ENCODE data around the gene UBE2N. TPM values are rescaled to one million over a fixed set of nuclear protein-coding genes. Genes with fewer than 3 reads are reported as not detected.

Gene UBE2N
- total RNA-seq, 1 experiment from 2014 or later, result 124 TPM

DNA sequence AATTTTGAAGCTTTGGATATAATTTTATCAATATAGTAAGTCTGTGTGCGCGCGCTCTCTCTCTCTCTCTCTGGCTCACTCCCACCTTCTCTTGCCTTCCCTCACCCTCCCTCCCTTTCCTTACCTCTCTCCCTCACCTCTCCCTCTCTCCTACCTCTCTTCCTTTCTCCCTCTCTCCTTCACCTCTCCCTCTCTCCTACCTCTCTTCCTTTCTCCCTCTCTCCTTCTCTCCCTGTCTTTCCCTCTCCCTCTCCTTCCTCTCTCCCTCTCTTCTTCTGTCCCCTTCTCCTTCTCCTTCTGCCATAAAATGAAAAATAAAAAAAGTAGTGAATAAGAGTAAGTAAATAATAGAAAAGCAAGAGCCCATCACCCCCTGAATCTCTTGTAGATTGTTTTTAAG lies 73.0 kb downstream of the UBE2N start:
- H2AFZ ChIP-seq (ENCODE audit: low read length), result no peak overlapping the region
- no peaks in the 10 kb centered on the region for H3K9me2 ChIP-seq (replicated peaks; ENCODE audit: insufficient read depth, low read length)
- no peaks in the 10 kb centered on the region for H4K20me1 ChIP-seq (ENCODE audit: insufficient read depth, low read depth, low read length)
- H3K9ac ChIP-seq (ENCODE audit: low read length), result no peak overlapping the region
- no peaks in the 10 kb centered on the region for H3K79me2 ChIP-seq (ENCODE audit: low read length)
- no peaks in the 10 kb centered on the region for H3K36me3 ChIP-seq (ENCODE audit: insufficient read depth, low read length)
- no peak overlapping the region for H3K4me3 ChIP-seq (ENCODE audit: low read length)
- DNase-seq, result no peak
- H3K9me3 ChIP-seq (ENCODE audit: low read length), result no peaks in the 10 kb centered on the region
- no peak overlapping the region for H3K4me2 ChIP-seq (ENCODE audit: low read depth, low read length, poor library complexity, severe bottlenecking)
- no peaks in the 10 kb centered on the region for H3K4me1 ChIP-seq (ENCODE audit: low read length)
- no peak overlapping the region for H3K27ac ChIP-seq (ENCODE audit: low read length)
- H3K27me3 ChIP-seq (ENCODE audit: low read length), result no peaks in the 10 kb centered on the region

DNA sequence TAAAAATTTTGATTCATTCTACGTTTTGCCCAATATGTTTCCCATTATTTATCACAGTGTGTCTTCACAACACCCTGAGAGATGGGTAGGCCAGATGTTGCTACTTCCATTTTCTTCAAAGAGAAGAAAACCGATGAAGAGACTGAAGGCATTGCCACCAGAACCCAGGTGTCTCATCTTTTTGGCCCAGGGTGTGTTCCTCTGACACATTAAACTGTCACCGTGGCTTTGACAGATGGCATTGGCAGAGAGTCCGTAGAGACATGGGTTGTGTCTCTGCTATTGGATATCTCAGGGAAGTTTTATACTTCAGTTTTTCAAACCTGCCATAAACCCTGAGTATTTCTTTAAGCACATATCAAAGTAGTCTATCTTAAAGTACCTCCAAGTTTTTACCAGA lies 75.3 kb downstream of the UBE2N start:
- Histone ChIP-seq H3K9me3 (ENCODE audit: low read length) (no peaks in the 10 kb centered on the region), H3K27me3 (ENCODE audit: low read length) (no peaks in the 10 kb centered on the region), H3K27ac (ENCODE audit: low read length) (no peak overlapping the region), H3K4me3 (ENCODE audit: low read length) (no peak overlapping the region), H3K9ac (ENCODE audit: low read length) (no peak overlapping the region), H2AFZ (ENCODE audit: low read length) (no peak overlapping the region), H3K36me3 (ENCODE audit: insufficient read depth, low read length) (no peaks in the 10 kb centered on the region), H3K4me1 (ENCODE audit: low read length) (no peaks in the 10 kb centered on the region), H4K20me1 (ENCODE audit: insufficient read depth, low read depth, low read length) (no peaks in the 10 kb centered on the region), H3K9me2 (replicated peaks; ENCODE audit: insufficient read depth, low read length) (no peaks in the 10 kb centered on the region), H3K4me2 (ENCODE audit: low read depth, low read length, poor library complexity, severe bottlenecking) (no peak overlapping the region), H3K79me2 (ENCODE audit: low read length) (no peaks in the 10 kb centered on the region)
- DNase-seq, result no peak

- Histone ChIP-seq H3K9ac (ENCODE audit: low read length) (no peak overlapping the region), H3K4me3 (ENCODE audit: low read length) (no peak overlapping the region), H3K79me2 (ENCODE audit: low read length) (no peaks in the 10 kb centered on the region), H3K9me2 (replicated peaks; ENCODE audit: insufficient read depth, low read length) (no peaks in the 10 kb centered on the region), H3K4me2 (ENCODE audit: low read depth, low read length, poor library complexity, severe bottlenecking) (no peak overlapping the region), H3K36me3 (ENCODE audit: insufficient read depth, low read length) (no peaks in the 10 kb centered on the region), H3K9me3 (ENCODE audit: low read length) (no peaks in the 10 kb centered on the region), H4K20me1 (ENCODE audit: insufficient read depth, low read depth, low read length) (no peaks in the 10 kb centered on the region), H2AFZ (ENCODE audit: low read length) (no peak overlapping the region), H3K4me1 (ENCODE audit: low read length) (no peaks in the 10 kb centered on the region), H3K27ac (ENCODE audit: low read length) (no peak overlapping the region), H3K27me3 (ENCODE audit: low read length) (no peaks in the 10 kb centered on the region)
- DNase-seq, result no peak
These were observed 75.9 kb downstream of the UBE2N start for GRCh38 chr12:93365616-93366405.

DNA sequence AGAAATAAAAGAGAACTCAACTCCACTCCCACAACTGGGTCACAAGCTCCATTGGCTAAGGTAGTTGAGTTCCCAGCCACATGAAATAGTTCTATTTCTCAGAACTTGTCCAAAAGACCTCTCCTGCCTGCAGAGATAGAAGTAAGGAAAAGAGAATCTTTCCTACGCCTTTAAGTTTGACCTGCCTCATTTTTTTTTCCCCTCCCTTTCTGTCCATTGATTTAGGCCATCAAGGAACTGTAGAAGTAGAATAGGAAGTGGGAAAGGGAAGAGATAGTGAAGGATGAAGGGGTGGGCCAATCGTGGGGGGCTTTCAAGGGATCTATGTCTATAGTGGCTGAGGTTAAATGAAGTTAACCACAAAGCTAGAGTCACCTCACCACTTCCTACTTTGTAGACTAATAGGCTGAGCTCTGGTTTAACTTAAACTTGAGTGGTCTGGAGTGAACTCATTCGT lies 77.9 kb downstream of the UBE2N start:
- DNase-seq, result no peak
- H3K4me2 ChIP-seq (ENCODE audit: low read depth, low read length, poor library complexity, severe bottlenecking), result no peak overlapping the region

GRCh38 chr12:93361151-93361919 lies 80.4 kb downstream of the UBE2N start:
- no peaks in the 10 kb centered on the region for H3K9me3 ChIP-seq (ENCODE audit: low read length)
- H2AFZ ChIP-seq (ENCODE audit: low read length), result no peak overlapping the region
- H3K27ac ChIP-seq (ENCODE audit: low read length), result no peak overlapping the region
- no peaks in the 10 kb centered on the region for H4K20me1 ChIP-seq (ENCODE audit: insufficient read depth, low read depth, low read length)
- no peaks in the 10 kb centered on the region for H3K4me1 ChIP-seq (ENCODE audit: low read length)
- H3K36me3 ChIP-seq (ENCODE audit: insufficient read depth, low read length), result no peaks in the 10 kb centered on the region
- DNase-seq, result no peak
- no peaks in the 10 kb centered on the region for H3K9me2 ChIP-seq (replicated peaks; ENCODE audit: insufficient read depth, low read length)
- no peaks in the 10 kb centered on the region for H3K79me2 ChIP-seq (ENCODE audit: low read length)
- no peak overlapping the region for H3K9ac ChIP-seq (ENCODE audit: low read length)
- H3K4me3 ChIP-seq (ENCODE audit: low read length), result no peak overlapping the region
- H3K27me3 ChIP-seq (ENCODE audit: low read length), result no peaks in the 10 kb centered on the region
- H3K4me2 ChIP-seq (ENCODE audit: low read depth, low read length, poor library complexity, severe bottlenecking), result no peak overlapping the region

More for the DNA sequence above, 77.9 kb downstream of the UBE2N start:
- no peaks in the 10 kb centered on the region for H4K20me1 ChIP-seq (ENCODE audit: insufficient read depth, low read depth, low read length)
- no peaks in the 10 kb centered on the region for H3K4me1 ChIP-seq (ENCODE audit: low read length)
- H3K9me3 ChIP-seq (ENCODE audit: low read length), result no peaks in the 10 kb centered on the region
- H3K4me3 ChIP-seq (ENCODE audit: low read length), result no peak overlapping the region
- no peak overlapping the region for H3K9ac ChIP-seq (ENCODE audit: low read length)
- H3K27ac ChIP-seq (ENCODE audit: low read length), result no peak overlapping the region
- H2AFZ ChIP-seq (ENCODE audit: low read length), result no peak overlapping the region
- H3K79me2 ChIP-seq (ENCODE audit: low read length), result no peaks in the 10 kb centered on the region
- H3K27me3 ChIP-seq (ENCODE audit: low read length), result no peaks in the 10 kb centered on the region
- H3K36me3 ChIP-seq (ENCODE audit: insufficient read depth, low read length), result no peaks in the 10 kb centered on the region
- no peaks in the 10 kb centered on the region for H3K9me2 ChIP-seq (replicated peaks; ENCODE audit: insufficient read depth, low read length)

GRCh38 chr12:93360688-93361087 lies 81.1 kb downstream of the UBE2N start:
- no peak overlapping the region for H2AFZ ChIP-seq (ENCODE audit: low read length)
- H3K9me2 ChIP-seq (replicated peaks; ENCODE audit: insufficient read depth, low read length), result no peaks in the 10 kb centered on the region
- H3K36me3 ChIP-seq (ENCODE audit: insufficient read depth, low read length), result no peaks in the 10 kb centered on the region
- H3K9ac ChIP-seq (ENCODE audit: low read length), result no peak overlapping the region
- H3K4me3 ChIP-seq (ENCODE audit: low read length), result no peak overlapping the region
- no peak overlapping the region for H3K27ac ChIP-seq (ENCODE audit: low read length)
- no peaks in the 10 kb centered on the region for H3K79me2 ChIP-seq (ENCODE audit: low read length)
- no peaks in the 10 kb centered on the region for H3K27me3 ChIP-seq (ENCODE audit: low read length)
- H3K9me3 ChIP-seq (ENCODE audit: low read length), result no peaks in the 10 kb centered on the region
- no peaks in the 10 kb centered on the region for H3K4me1 ChIP-seq (ENCODE audit: low read length)
- H4K20me1 ChIP-seq (ENCODE audit: insufficient read depth, low read depth, low read length), result no peaks in the 10 kb centered on the region
- DNase-seq, result no peak
- H3K4me2 ChIP-seq (ENCODE audit: low read depth, low read length, poor library complexity, severe bottlenecking), result no peak overlapping the region

GRCh38 chr12:93358821-93359220 lies 82.9 kb downstream of the UBE2N start:
- Histone ChIP-seq H3K4me1 (ENCODE audit: low read length) (no peaks in the 10 kb centered on the region), H3K36me3 (ENCODE audit: insufficient read depth, low read length) (no peaks in the 10 kb centered on the region), H3K27me3 (ENCODE audit: low read length) (no peaks in the 10 kb centered on the region), H3K9me3 (ENCODE audit: low read length) (no peaks in the 10 kb centered on the region), H3K79me2 (ENCODE audit: low read length) (no peaks in the 10 kb centered on the region), H3K4me2 (ENCODE audit: low read depth, low read length, poor library complexity, severe bottlenecking) (no peak overlapping the region), H3K9ac (ENCODE audit: low read length) (no peak overlapping the region), H3K4me3 (ENCODE audit: low read length) (no peak overlapping the region), H3K27ac (ENCODE audit: low read length) (no peak overlapping the region), H2AFZ (ENCODE audit: low read length) (no peak overlapping the region), H4K20me1 (ENCODE audit: insufficient read depth, low read depth, low read length) (no peaks in the 10 kb centered on the region), H3K9me2 (replicated peaks; ENCODE audit: insufficient read depth, low read length) (no peaks in the 10 kb centered on the region)
- no peak for DNase-seq

GRCh38 chr12:93358058-93358457 lies 83.7 kb downstream of the UBE2N start:
- H3K4me1 ChIP-seq (ENCODE audit: low read length), result no peaks in the 10 kb centered on the region
- H3K36me3 ChIP-seq (ENCODE audit: insufficient read depth, low read length), result no peaks in the 10 kb centered on the region
- H3K4me2 ChIP-seq (ENCODE audit: low read depth, low read length, poor library complexity, severe bottlenecking), result no peak overlapping the region
- no peaks in the 10 kb centered on the region for H3K27me3 ChIP-seq (ENCODE audit: low read length)
- H3K9me2 ChIP-seq (replicated peaks; ENCODE audit: insufficient read depth, low read length), result no peaks in the 10 kb centered on the region
- no peak for DNase-seq
- no peaks in the 10 kb centered on the region for H3K9me3 ChIP-seq (ENCODE audit: low read length)
- no peak overlapping the region for H3K9ac ChIP-seq (ENCODE audit: low read length)
- no peak overlapping the region for H3K27ac ChIP-seq (ENCODE audit: low read length)
- no peaks in the 10 kb centered on the region for H3K79me2 ChIP-seq (ENCODE audit: low read length)
- no peak overlapping the region for H3K4me3 ChIP-seq (ENCODE audit: low read length)
- H2AFZ ChIP-seq (ENCODE audit: low read length), result no peak overlapping the region
- no peaks in the 10 kb centered on the region for H4K20me1 ChIP-seq (ENCODE audit: insufficient read depth, low read depth, low read length)
